ENCODE results near the gene SUFU. TPM values are rescaled to one million over a fixed set of nuclear protein-coding genes. Genes with fewer than 3 reads are reported as not detected.

SUFU gene
- total RNA-seq, 1 donor = 3.6 TPM

GRCh38 chr10:102657984-102658724, 154.4 kb downstream of the SUFU start:
- no peak overlapping the region for H3K4me2 ChIP-seq (ENCODE audit: insufficient read depth, low read length)
- H4K20me1 ChIP-seq (ENCODE audit: insufficient read depth, low read length) = peaks cover 45% of the 10 kb centered on the region
- no peak overlapping the region for H3K27ac ChIP-seq (ENCODE audit: low read depth, low read length)
- peak; percentile 84 for DNase-seq (ENCODE audit: insufficient read length, low spot score, missing footprints)
- TF ChIP-seq CTCF (IDR thresholded peaks at IDR 0.05; ENCODE audit: extremely low read depth, low read depth, low read length) = no peak
- H3K9me3 ChIP-seq (ENCODE audit: low read depth, low read length) = no peaks in the 10 kb centered on the region
- peaks cover 49% of the 10 kb centered on the region for H3K79me2 ChIP-seq (ENCODE audit: insufficient read depth, low read length)
- H3K36me3 ChIP-seq (ENCODE audit: insufficient read depth, low read length) = peaks cover 52% of the 10 kb centered on the region
- H3K4me1 ChIP-seq (ENCODE audit: insufficient read depth, low read length) = peaks cover 8% of the 10 kb centered on the region
- no peak overlapping the region for H2AFZ ChIP-seq (ENCODE audit: low read length)
- no peak overlapping the region for H3K4me3 ChIP-seq (ENCODE audit: insufficient read depth, low read length)
- no peaks in the 10 kb centered on the region for H3K27me3 ChIP-seq (ENCODE audit: insufficient read depth, low read length)

- no peak for TF ChIP-seq CTCF (IDR thresholded peaks at IDR 0.05; ENCODE audit: extremely low read depth, low read depth, low read length)
- Histone ChIP-seq H3K4me2 (ENCODE audit: insufficient read depth, low read length) (no peak overlapping the region), H3K27me3 (ENCODE audit: insufficient read depth, low read length) (no peaks in the 10 kb centered on the region), H3K4me1 (ENCODE audit: insufficient read depth, low read length) (peaks cover 8% of the 10 kb centered on the region), H3K4me3 (ENCODE audit: insufficient read depth, low read length) (no peak overlapping the region), H2AFZ (ENCODE audit: low read length) (no peak overlapping the region), H3K36me3 (ENCODE audit: insufficient read depth, low read length) (peaks cover 50% of the 10 kb centered on the region), H4K20me1 (ENCODE audit: insufficient read depth, low read length) (peaks cover 39% of the 10 kb centered on the region), H3K79me2 (ENCODE audit: insufficient read depth, low read length) (peaks cover 42% of the 10 kb centered on the region), H3K9me3 (ENCODE audit: low read depth, low read length) (no peaks in the 10 kb centered on the region), H3K27ac (ENCODE audit: low read depth, low read length) (no peak overlapping the region)
- DNase-seq (ENCODE audit: insufficient read length, low spot score, missing footprints) = peak; percentile 41
Measured at GRCh38 chr10:102658802-102659201, 155.0 kb downstream of the SUFU start.

- Histone ChIP-seq H3K4me2 (ENCODE audit: insufficient read depth, low read length) (peak overlapping the region; percentile 28), H3K79me2 (ENCODE audit: insufficient read depth, low read length) (peaks cover 20% of the 10 kb centered on the region), H3K27me3 (ENCODE audit: insufficient read depth, low read length) (no peaks in the 10 kb centered on the region), H4K20me1 (ENCODE audit: insufficient read depth, low read length) (peaks cover 19% of the 10 kb centered on the region), H3K36me3 (ENCODE audit: insufficient read depth, low read length) (peaks cover 30% of the 10 kb centered on the region), H3K4me1 (ENCODE audit: insufficient read depth, low read length) (peaks cover 8% of the 10 kb centered on the region), H3K4me3 (ENCODE audit: insufficient read depth, low read length) (no peak overlapping the region), H3K9me3 (ENCODE audit: low read depth, low read length) (no peaks in the 10 kb centered on the region), H3K27ac (ENCODE audit: low read depth, low read length) (no peak overlapping the region), H2AFZ (ENCODE audit: low read length) (no peak overlapping the region)
- peak; percentile 96 for DNase-seq (ENCODE audit: insufficient read length, low spot score, missing footprints)
- no peak for TF ChIP-seq CTCF (IDR thresholded peaks at IDR 0.05; ENCODE audit: extremely low read depth, low read depth, low read length)
Measured at GRCh38 chr10:102660888-102661657, 157.3 kb downstream of the SUFU start.

DNA sequence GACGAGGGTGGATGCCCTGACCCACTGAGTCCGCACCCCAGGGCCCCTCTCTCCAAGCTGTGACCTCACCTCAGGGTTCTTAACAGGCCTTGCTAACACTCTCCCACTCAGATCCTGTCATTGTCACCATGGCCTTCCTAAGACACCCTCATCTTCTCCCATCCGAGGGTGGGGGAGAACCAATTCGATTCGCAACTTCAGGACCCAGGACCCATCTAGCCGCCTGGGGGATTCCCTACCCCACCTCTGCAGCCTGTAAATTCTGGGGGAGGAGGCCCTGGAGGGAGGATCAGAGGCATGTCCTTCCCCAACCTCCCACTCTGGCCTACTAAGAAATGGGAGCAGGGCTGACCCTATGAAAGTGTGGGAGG, 157.9 kb downstream of the SUFU start:
- Histone ChIP-seq H2AFZ (ENCODE audit: low read length) (no peak overlapping the region), H4K20me1 (ENCODE audit: insufficient read depth, low read length) (peaks cover 14% of the 10 kb centered on the region), H3K27ac (ENCODE audit: low read depth, low read length) (no peak overlapping the region), H3K4me2 (ENCODE audit: insufficient read depth, low read length) (no peak overlapping the region), H3K4me3 (ENCODE audit: insufficient read depth, low read length) (no peak overlapping the region), H3K4me1 (ENCODE audit: insufficient read depth, low read length) (peaks cover 8% of the 10 kb centered on the region), H3K9me3 (ENCODE audit: low read depth, low read length) (no peaks in the 10 kb centered on the region), H3K27me3 (ENCODE audit: insufficient read depth, low read length) (no peaks in the 10 kb centered on the region), H3K36me3 (ENCODE audit: insufficient read depth, low read length) (peaks cover 25% of the 10 kb centered on the region), H3K79me2 (ENCODE audit: insufficient read depth, low read length) (peaks cover 14% of the 10 kb centered on the region)
- DNase-seq (ENCODE audit: insufficient read length, low spot score, missing footprints) = peak; percentile 29
- no peak for TF ChIP-seq CTCF (IDR thresholded peaks at IDR 0.05; ENCODE audit: extremely low read depth, low read depth, low read length)

All from osteoblast (primary cell).